WTC11 (cell line): Measurements from ENCODE around the gene OSTC. TPM values are rescaled to one million over a fixed set of nuclear protein-coding genes. Genes with fewer than 3 reads are reported as not detected.

ENCODE experiments used
- ATAC-seq: fragments of 200-7000 bp; cut with Tn5 transposase; 2 replicates; pipeline ENCODE4 v1.10.0; 2021; ENCODE audit warnings: mild to moderate bottlenecking, moderate library complexity
- CTCF ChIA-PET: fragments of 300-600 bp; sonication (Branson Sonifier 250); formaldehyde crosslinking; loops from one replicate; lab custom pipeline; 2021; ENCODE audit warnings: antibody characterized with exemption; lab: Charles Lee
- POLR2A ChIA-PET: fragments of 350-600 bp; sonication (Branson Sonifier 250); formaldehyde crosslinking; loops from one replicate; lab custom pipeline; 2021; ENCODE audit warnings: antibody characterized with exemption; lab: Charles Lee
- DNase-seq: peaks from one replicate; pipeline ENCODE4 v3.0.0; 2021; ENCODE audit warnings: low spot score
- H3K27ac Mint-ChIP-seq: 2 replicates; pipeline ENCODE4 v1.8.0; 2021; ENCODE audit warnings: mixed read lengths
- H3K27me3 Mint-ChIP-seq: 2 replicates; pipeline ENCODE4 v1.8.0; 2021; ENCODE audit warnings: low read depth, mild to moderate bottlenecking, moderate library complexity, mixed read lengths
- H3K36me3 Mint-ChIP-seq: 2 replicates; pipeline ENCODE4 v1.8.0; 2021; ENCODE audit warnings: mixed read lengths
- H3K4me1 Mint-ChIP-seq: 2 replicates; pipeline ENCODE4 v1.8.0; 2022; ENCODE audit warnings: mixed read lengths
- H3K4me3 Mint-ChIP-seq: 2 replicates; pipeline ENCODE4 v1.8.0; 2021; ENCODE audit warnings: mild to moderate bottlenecking, moderate library complexity, mixed read lengths
- H3K9me3 Mint-ChIP-seq: 2 replicates; pipeline ENCODE4 v1.8.0; 2021; ENCODE audit warnings: mixed read lengths
- ATF1 ChIP-seq: sonication (generic); formaldehyde crosslinking; IDR thresholded peaks from 2 replicates; pipeline ENCODE4 v1.8.1; 2023; ENCODE audit warnings: mild to moderate bottlenecking, moderate library complexity, missing genetic modification reagents
- CTCF ChIP-seq: fragments of 200-600 bp; IDR thresholded peaks from 2 replicates; pipeline ENCODE4 v1.8.0; 2022; ENCODE audit warnings: antibody characterized with exemption
- E2F4 ChIP-seq: sonication (generic); formaldehyde crosslinking; IDR thresholded peaks from 2 replicates; pipeline ENCODE4 v1.8.1; 2022; ENCODE audit warnings: low read depth, mild to moderate bottlenecking, moderate library complexity, missing genetic modification reagents, borderline replicate concordance
- E2F5 ChIP-seq: sonication (generic); formaldehyde crosslinking; IDR thresholded peaks from 2 replicates; pipeline ENCODE4 v1.8.1; 2022; ENCODE audit warnings: mild to moderate bottlenecking, moderate library complexity, missing genetic modification reagents
- ESRRA ChIP-seq: sonication (generic); formaldehyde crosslinking; IDR thresholded peaks from 2 replicates; pipeline ENCODE4 v1.8.1; 2022; ENCODE audit warnings: mild to moderate bottlenecking, missing genetic modification reagents, borderline replicate concordance
- FOXK1 ChIP-seq: sonication (generic); formaldehyde crosslinking; IDR thresholded peaks from 2 replicates; pipeline ENCODE4 v1.8.0; 2022; ENCODE audit warnings: mild to moderate bottlenecking, moderate library complexity, missing genetic modification reagents
- HMGA2 ChIP-seq: fragments of 250-450 bp; sonication (Bioruptor Pico); IDR thresholded peaks from 2 replicates; pipeline ENCODE4 v1.4.0; 2021; ENCODE audit warnings: mild to moderate bottlenecking, moderate library complexity
- IRF1 ChIP-seq: sonication (generic); formaldehyde crosslinking; IDR thresholded peaks from 2 replicates; pipeline ENCODE4 v1.8.0; 2023; ENCODE audit warnings: missing genetic modification reagents
- MAX ChIP-seq: sonication (generic); formaldehyde crosslinking; IDR thresholded peaks from 2 replicates; pipeline ENCODE4 v1.8.0; 2022; ENCODE audit warnings: mild to moderate bottlenecking, missing genetic modification reagents
- NR1H2 ChIP-seq: sonication (generic); formaldehyde crosslinking; IDR thresholded peaks from 2 replicates; pipeline ENCODE4 v1.9.0; 2021; ENCODE audit warnings: mild to moderate bottlenecking, moderate library complexity, missing genetic modification reagents
- PREB ChIP-seq: sonication (generic); formaldehyde crosslinking; IDR thresholded peaks from 2 replicates; pipeline ENCODE4 v1.8.1; 2022; ENCODE audit warnings: mild to moderate bottlenecking, missing genetic modification reagents, moderate library complexity, borderline replicate concordance
- SOX15 ChIP-seq: fragments of 250-450 bp; sonication (Bioruptor Pico); IDR thresholded peaks from 2 replicates; pipeline ENCODE4 v1.9.0; 2021; ENCODE audit warnings: mild to moderate bottlenecking
- STAT6 ChIP-seq: sonication (generic); formaldehyde crosslinking; conservative IDR thresholded peaks from 2 replicates; pipeline ENCODE4 v1.8.1; 2023; ENCODE audit warnings: mild to moderate bottlenecking, low read depth, missing genetic modification reagents, moderate library complexity
- TEAD1 ChIP-seq: sonication (generic); formaldehyde crosslinking; IDR thresholded peaks from 2 replicates; pipeline ENCODE4 v1.8.0; 2022; ENCODE audit warnings: mild to moderate bottlenecking, missing genetic modification reagents
- USF1 ChIP-seq: sonication (generic); formaldehyde crosslinking; IDR thresholded peaks from 2 replicates; pipeline ENCODE4 v1.8.0; 2022; ENCODE audit warnings: mild to moderate bottlenecking, missing genetic modification reagents
- ZNF121 ChIP-seq: sonication (generic); formaldehyde crosslinking; IDR thresholded peaks from 2 replicates; pipeline ENCODE4 v1.8.0; 2023; ENCODE audit warnings: missing genetic modification reagents
- ZNF138 ChIP-seq: sonication (generic); formaldehyde crosslinking; conservative IDR thresholded peaks from 2 replicates; pipeline ENCODE4 v1.8.1; 2022; ENCODE audit warnings: mild to moderate bottlenecking, moderate library complexity, missing genetic modification reagents
- ZNF232 ChIP-seq: sonication (generic); formaldehyde crosslinking; IDR thresholded peaks from 2 replicates; pipeline ENCODE4 v1.8.0; 2022; ENCODE audit warnings: mild to moderate bottlenecking, missing genetic modification reagents
- total RNA-seq: library from RNA; stranded (reverse); gene quantifications from 3 replicates; pipeline ENCODE4 v1.2.3, GENCODE V29; 2021

The OSTC gene
- total RNA-seq, 1 experiment from 2014 or later: 132 TPM

- no peak for TF ChIP-seq E2F5 (CRISPR knock-in tag)
Observed at GRCh38 chr4:108601106-108601505, 49.3 kb upstream of the OSTC start (continued).

- CTCF ChIA-PET: no interaction called here
- POLR2A ChIA-PET: no interaction called here
- TF ChIP-seq MAX (CRISPR knock-in tag) (no peak), ESRRA (no peak), ZNF232 (no peak), ATF1 (CRISPR knock-in tag) (no peak), HMGA2 (CRISPR knock-in tag) (no peak), STAT6 (CRISPR knock-in tag) (no peak), PREB (no peak), ZNF138 (CRISPR knock-in tag) (no peak), NR1H2 (no peak), E2F4 (CRISPR knock-in tag) (no peak)
Observed at GRCh38 chr4:108601532-108601931, 48.9 kb upstream of the OSTC start.

GRCh38 chr4:108602163-108602562 lies 48.2 kb upstream of the OSTC start:
- peaks cover 9% of the 10 kb centered on the region for H3K9me3 Mint-ChIP-seq
- H3K27me3 Mint-ChIP-seq: peaks cover 17% of the 10 kb centered on the region
- H3K36me3 Mint-ChIP-seq: peaks cover 6% of the 10 kb centered on the region; the same call in 1 of the 2 replicates
- no peaks in the 10 kb centered on the region for H3K4me1 Mint-ChIP-seq
- CTCF ChIA-PET: no interaction called here
- no peak for TF ChIP-seq SOX15 (CRISPR knock-in tag)
- peak; percentile 65; the same call in 1 of the 2 replicates for TF ChIP-seq ZNF121 (CRISPR knock-in tag)
- no peak overlapping the region for H3K27ac Mint-ChIP-seq
- ATAC-seq (no peak), DNase-seq (no peak)
- POLR2A ChIA-PET: no interaction called here
- no peak overlapping the region for H3K4me3 Mint-ChIP-seq

More at GRCh38 chr4:108601532-108601931, 48.9 kb upstream of the OSTC start:
- Mint-ChIP-seq H3K9me3 (peaks cover 6% of the 10 kb centered on the region), H3K36me3 (peaks cover 2% of the 10 kb centered on the region; the same call in 1 of the 2 replicates), H3K4me1 (no peaks in the 10 kb centered on the region), H3K27ac (no peak overlapping the region), H3K27me3 (peaks cover 18% of the 10 kb centered on the region), H3K4me3 (no peak overlapping the region)
- DNase-seq: no peak
- no peak for ATAC-seq

- Mint-ChIP-seq H3K36me3 (peaks cover 6% of the 10 kb centered on the region; the same call in 1 of the 2 replicates), H3K4me3 (no peak overlapping the region), H3K9me3 (peaks cover 10% of the 10 kb centered on the region), H3K27ac (no peak overlapping the region), H3K27me3 (peaks cover 5% of the 10 kb centered on the region; the same call in 1 of the 2 replicates), H3K4me1 (peaks cover 20% of the 10 kb centered on the region)
- DNase-seq (no peak), ATAC-seq (no peak)
- ChIA-PET POLR2A (no interaction called here), CTCF (interaction anchor here (1.0 kb wide), 1 partner anchor 34 kb away, joined by 3 read pairs; no protein-coding TSS in a partner anchor)
- TF ChIP-seq NR1H2 (no peak), HMGA2 (CRISPR knock-in tag) (no peak), FOXK1 (CRISPR knock-in tag) (no peak), TEAD1 (CRISPR knock-in tag) (no peak), USF1 (no peak), E2F4 (CRISPR knock-in tag) (no peak), CTCF (no peak), IRF1 (no peak)
Observed at GRCh38 chr4:108607079-108607815, 43.2 kb upstream of the OSTC start.
